ENCODE measurements around the gene CAMTA1. TPM values are rescaled to one million over a fixed set of nuclear protein-coding genes. Genes with fewer than 3 reads are reported as not detected.

The CAMTA1 gene
- polyA plus RNA-seq, 1 of the 3 experiments (the other 2 are of a cell fraction), result 63.1 TPM

GRCh38 chr1:7341145-7341905, 556.1 kb downstream of the CAMTA1 start (continued):
- TF ChIP-seq EZH2phosphoT487 (IDR thresholded peaks at IDR 0.05; ENCODE audit: borderline replicate concordance, low read depth) (no peak), YY1 (IDR thresholded peaks at IDR 0.05; ENCODE audit: low read depth) (no peak), RCOR1 (IDR thresholded peaks at IDR 0.05; ENCODE audit: low read length) (peak; percentile 44; the same call in 1 of the 2 replicates), PBX3 (IDR thresholded peaks at IDR 0.05) (no peak), ELF1 (IDR thresholded peaks at IDR 0.05) (no peak), EP300 (IDR thresholded peaks at IDR 0.05; ENCODE audit: borderline replicate concordance in 1 of 2, low read depth in 1 of 2, low read length in 1 of 2) (peak in 1 of 2 experiments; percentile 50; a peak in 2 of 4 replicates), MXI1 (IDR thresholded peaks at IDR 0.05; ENCODE audit: low read depth, low read length) (peak; percentile 63; the same call in 1 of the 2 replicates), GABPA (IDR thresholded peaks at IDR 0.05; ENCODE audit: low read depth) (no peak), TAF1 (IDR thresholded peaks at IDR 0.05; ENCODE audit: borderline replicate concordance, low read depth, low read length) (no peak), FOXJ3 (CRISPR knock-in tag; IDR thresholded peaks at IDR 0.05) (peak; percentile 83), SMC3 (IDR thresholded peaks at IDR 0.05; ENCODE audit: low read depth, low read length) (no peak)

GRCh38 chr1:7343882-7344281, 558.6 kb downstream of the CAMTA1 start:
- WGBS (ENCODE audit: low lambda C conversion rate), result 84% methylated on average over 6 of the region's 6 CpGs
- no peak for TF ChIP-seq FOSL2 (IDR thresholded peaks at IDR 0.05; ENCODE audit: borderline replicate concordance, low read depth)
- TF ChIP-seq IRF3 (IDR thresholded peaks at IDR 0.05; ENCODE audit: low read depth, low read length), result no peak
- TF ChIP-seq EP300 (IDR thresholded peaks at IDR 0.05; ENCODE audit: borderline replicate concordance in 1 of 2, low read depth in 1 of 2, low read length in 1 of 2), result no peak
- TF ChIP-seq RFX5 (IDR thresholded peaks at IDR 0.05; ENCODE audit: low read length), result no peak
- no peak for TF ChIP-seq NRF1 (IDR thresholded peaks at IDR 0.05; ENCODE audit: low read depth, low read length)
- TF ChIP-seq MXI1 (IDR thresholded peaks at IDR 0.05; ENCODE audit: low read depth, low read length), result no peak
- no peak for TF ChIP-seq TCF12 (IDR thresholded peaks at IDR 0.05)
- no peak for TF ChIP-seq RAD21 (IDR thresholded peaks at IDR 0.05; ENCODE audit: low read length)
- Histone ChIP-seq H3K4me3 (ENCODE audit: low read depth in 2 of 2, low read length in 1 of 2) (no peak overlapping the region), H3K27me3 (ENCODE audit: insufficient read depth) (no peaks in the 10 kb centered on the region), H3K9me3 (no peaks in the 10 kb centered on the region), H3K4me2 (no peak overlapping the region), H3K9ac (no peak overlapping the region), H3K79me2 (ENCODE audit: insufficient read depth) (no peaks in the 10 kb centered on the region), H3K4me1 (ENCODE audit: control insufficient read depth in 1 of 2, insufficient read depth in 2 of 2, low read depth in 1 of 2, low read length in 1 of 2) (peaks cover 0 to 36% of the 10 kb centered on the region in 2 experiments; a peak in 2 of 4 replicates), H3K9me2 (no peaks in the 10 kb centered on the region), H4K20me1 (ENCODE audit: insufficient read depth) (no peaks in the 10 kb centered on the region), H3F3A (replicated peaks; ENCODE audit: insufficient read depth) (no peaks in the 10 kb centered on the region), H3K27ac (ENCODE audit: low read depth in 2 of 2, low read length in 1 of 2) (no peak overlapping the region; a peak in 1 of 4 replicates), H2AFZ (ENCODE audit: low read depth) (no peak overlapping the region), H3K36me3 (replicated peaks in 1 of 2; ENCODE audit: control insufficient read depth in 1 of 2, insufficient read depth in 2 of 2, low read length in 1 of 2) (no peaks in the 10 kb centered on the region)
- ChIA-PET CTCF (interaction anchor here (1.0 kb wide), 1 partner anchor 15 kb away, joined by 4 read pairs; no protein-coding TSS in a partner anchor), POLR2A (no interaction called here)
- DNase-seq, result no peak
